IMR-90 (cell line): ENCODE measurements around the gene ENO4.

ENCODE experiments used
- RFX5 ChIP-seq: IDR thresholded peaks from 2 replicates; pipeline ENCODE4 v1.8.0; 2012; ENCODE audit warnings: low read depth, mild to moderate bottlenecking, low read length, moderate library complexity
- TF ChIP-seq, protein P1 (sequence below): conservative IDR thresholded peaks from 2 replicates; pipeline ENCODE4 v1.5.1; 2012; ENCODE audit warnings: mild to moderate bottlenecking, low read depth, low read length, improper control_type of control experiment
- TF ChIP-seq, protein P2 (sequence below): fragments of 150-350 bp; IDR thresholded peaks from 2 replicates; pipeline ENCODE4 v1.6.1; 2016; ENCODE audit warnings: low read depth, mild to moderate bottlenecking, low read length, moderate library complexity, borderline replicate concordance

DNA sequence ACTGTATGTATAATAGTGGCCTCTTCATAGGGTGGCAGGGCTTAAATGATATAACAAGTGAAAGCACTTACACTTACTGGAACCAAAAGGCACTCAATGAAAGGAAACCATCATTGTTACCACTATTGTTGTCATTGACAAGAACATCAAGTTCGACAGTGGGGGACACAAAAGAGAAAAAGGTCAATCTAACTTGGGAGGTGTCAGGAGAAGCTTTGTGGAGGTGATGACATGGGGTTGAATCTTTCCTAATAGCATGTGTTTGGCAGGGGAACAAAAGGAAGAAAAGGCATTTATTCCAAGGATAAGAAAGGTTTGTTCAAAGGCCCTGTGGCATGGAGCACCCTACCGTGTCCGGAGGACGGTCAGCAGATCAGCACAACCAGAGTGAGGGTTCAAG lies 18.2 kb upstream of the ENO4 start:
- TF ChIP-seq, protein P1, sequence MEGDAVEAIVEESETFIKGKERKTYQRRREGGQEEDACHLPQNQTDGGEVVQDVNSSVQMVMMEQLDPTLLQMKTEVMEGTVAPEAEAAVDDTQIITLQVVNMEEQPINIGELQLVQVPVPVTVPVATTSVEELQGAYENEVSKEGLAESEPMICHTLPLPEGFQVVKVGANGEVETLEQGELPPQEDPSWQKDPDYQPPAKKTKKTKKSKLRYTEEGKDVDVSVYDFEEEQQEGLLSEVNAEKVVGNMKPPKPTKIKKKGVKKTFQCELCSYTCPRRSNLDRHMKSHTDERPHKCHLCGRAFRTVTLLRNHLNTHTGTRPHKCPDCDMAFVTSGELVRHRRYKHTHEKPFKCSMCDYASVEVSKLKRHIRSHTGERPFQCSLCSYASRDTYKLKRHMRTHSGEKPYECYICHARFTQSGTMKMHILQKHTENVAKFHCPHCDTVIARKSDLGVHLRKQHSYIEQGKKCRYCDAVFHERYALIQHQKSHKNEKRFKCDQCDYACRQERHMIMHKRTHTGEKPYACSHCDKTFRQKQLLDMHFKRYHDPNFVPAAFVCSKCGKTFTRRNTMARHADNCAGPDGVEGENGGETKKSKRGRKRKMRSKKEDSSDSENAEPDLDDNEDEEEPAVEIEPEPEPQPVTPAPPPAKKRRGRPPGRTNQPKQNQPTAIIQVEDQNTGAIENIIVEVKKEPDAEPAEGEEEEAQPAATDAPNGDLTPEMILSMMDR, result no peak
- TF ChIP-seq, protein P2, sequence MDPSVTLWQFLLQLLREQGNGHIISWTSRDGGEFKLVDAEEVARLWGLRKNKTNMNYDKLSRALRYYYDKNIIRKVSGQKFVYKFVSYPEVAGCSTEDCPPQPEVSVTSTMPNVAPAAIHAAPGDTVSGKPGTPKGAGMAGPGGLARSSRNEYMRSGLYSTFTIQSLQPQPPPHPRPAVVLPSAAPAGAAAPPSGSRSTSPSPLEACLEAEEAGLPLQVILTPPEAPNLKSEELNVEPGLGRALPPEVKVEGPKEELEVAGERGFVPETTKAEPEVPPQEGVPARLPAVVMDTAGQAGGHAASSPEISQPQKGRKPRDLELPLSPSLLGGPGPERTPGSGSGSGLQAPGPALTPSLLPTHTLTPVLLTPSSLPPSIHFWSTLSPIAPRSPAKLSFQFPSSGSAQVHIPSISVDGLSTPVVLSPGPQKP, result no peak
- TF ChIP-seq RFX5, result no peak
